Measurements from ENCODE around the gene TRIM8.
"Not testable (repeated sequence)": the region's sequence is repeated elsewhere in the genome, so short reads cannot be mapped to it uniquely, and the experiment has no call there.

The TRIM8 gene

DNA sequence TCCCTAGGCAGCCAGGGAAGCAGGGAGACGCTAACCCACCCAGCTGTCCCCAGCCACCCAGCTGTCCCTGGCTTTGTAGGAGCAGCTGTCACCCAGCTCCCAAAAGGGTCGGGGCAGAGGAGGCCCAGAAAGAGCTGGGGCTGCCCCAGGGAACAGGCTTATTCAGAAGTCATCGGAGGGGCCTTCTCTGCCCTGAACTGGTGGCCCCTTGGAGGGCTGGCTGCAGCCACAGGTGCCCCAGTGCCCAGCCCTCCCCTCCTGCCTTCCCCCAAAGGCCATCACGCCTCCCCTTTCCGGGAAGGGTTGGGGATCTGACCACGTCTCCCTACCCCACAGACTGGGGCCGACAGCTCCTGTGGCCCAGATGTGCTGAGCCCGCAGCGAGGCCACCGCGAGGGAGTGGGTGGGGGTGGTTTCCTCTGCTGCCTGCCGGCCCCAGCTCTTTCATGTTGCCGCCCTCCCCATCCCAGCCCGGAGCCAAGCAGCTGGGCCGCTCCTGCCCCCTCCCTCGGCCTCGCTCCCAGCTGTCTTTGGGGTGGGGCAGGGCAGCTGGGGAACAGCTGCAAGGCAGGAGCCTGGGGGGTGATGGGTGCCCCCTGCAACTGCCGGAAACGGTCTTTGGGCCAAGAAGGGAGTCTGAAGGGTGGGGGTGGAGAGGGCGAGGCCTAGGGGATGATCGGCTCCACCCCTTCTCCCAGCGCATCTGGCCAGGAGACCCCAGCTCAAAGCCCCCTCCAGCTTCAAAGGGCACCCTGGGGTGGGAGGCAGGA, 16.8 kb downstream of the TRIM8 start:
- no peak overlapping the region for H3K27ac ChIP-seq (ENCODE audit: low read depth, low read length)
- H3K9ac ChIP-seq (ENCODE audit: low read length), result no peak overlapping the region
- H3K4me1 ChIP-seq (ENCODE audit: control insufficient read depth, insufficient read depth, low read length), result peaks cover 16% of the 10 kb centered on the region; the same call in 1 of the 2 replicates
- peaks cover 21% of the 10 kb centered on the region for H3K36me3 ChIP-seq (ENCODE audit: control insufficient read depth, insufficient read depth, low read length)
- H3K9me3 ChIP-seq (ENCODE audit: control insufficient read depth, insufficient read depth, low read depth, low read length), result no peaks in the 10 kb centered on the region
- H3K27me3 ChIP-seq (ENCODE audit: control insufficient read depth, insufficient read depth, low read length), result no peaks in the 10 kb centered on the region
- peak overlapping the region; percentile 32; the same call in 1 of the 2 replicates for H3K4me3 ChIP-seq (ENCODE audit: low read depth, low read length)

DNA sequence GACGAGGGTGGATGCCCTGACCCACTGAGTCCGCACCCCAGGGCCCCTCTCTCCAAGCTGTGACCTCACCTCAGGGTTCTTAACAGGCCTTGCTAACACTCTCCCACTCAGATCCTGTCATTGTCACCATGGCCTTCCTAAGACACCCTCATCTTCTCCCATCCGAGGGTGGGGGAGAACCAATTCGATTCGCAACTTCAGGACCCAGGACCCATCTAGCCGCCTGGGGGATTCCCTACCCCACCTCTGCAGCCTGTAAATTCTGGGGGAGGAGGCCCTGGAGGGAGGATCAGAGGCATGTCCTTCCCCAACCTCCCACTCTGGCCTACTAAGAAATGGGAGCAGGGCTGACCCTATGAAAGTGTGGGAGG, 17.4 kb downstream of the TRIM8 start:
- Histone ChIP-seq H3K4me3 (ENCODE audit: low read depth, low read length) (no peak overlapping the region), H3K36me3 (ENCODE audit: control insufficient read depth, insufficient read depth, low read length) (peaks cover 15% of the 10 kb centered on the region), H3K9ac (ENCODE audit: low read length) (no peak overlapping the region), H3K27ac (ENCODE audit: low read depth, low read length) (no peak overlapping the region), H3K27me3 (ENCODE audit: control insufficient read depth, insufficient read depth, low read length) (no peaks in the 10 kb centered on the region), H3K4me1 (ENCODE audit: control insufficient read depth, insufficient read depth, low read length) (peaks cover 16% of the 10 kb centered on the region; the same call in 1 of the 2 replicates), H3K9me3 (ENCODE audit: control insufficient read depth, insufficient read depth, low read depth, low read length) (no peaks in the 10 kb centered on the region)

GRCh38 chr10:102665904-102666509, 21.7 kb downstream of the TRIM8 start:
- no peaks in the 10 kb centered on the region for H3K27me3 ChIP-seq (ENCODE audit: control insufficient read depth, insufficient read depth, low read length)
- no peaks in the 10 kb centered on the region for H3K9me3 ChIP-seq (ENCODE audit: control insufficient read depth, insufficient read depth, low read depth, low read length)
- H3K27ac ChIP-seq (ENCODE audit: low read depth, low read length), result no peak overlapping the region
- H3K4me3 ChIP-seq (ENCODE audit: low read depth, low read length), result no peak overlapping the region
- H3K4me1 ChIP-seq (ENCODE audit: control insufficient read depth, insufficient read depth, low read length), result peaks cover 36% of the 10 kb centered on the region
- H3K9ac ChIP-seq (ENCODE audit: low read length), result no peak overlapping the region
- no peaks in the 10 kb centered on the region for H3K36me3 ChIP-seq (ENCODE audit: control insufficient read depth, insufficient read depth, low read length)

DNA sequence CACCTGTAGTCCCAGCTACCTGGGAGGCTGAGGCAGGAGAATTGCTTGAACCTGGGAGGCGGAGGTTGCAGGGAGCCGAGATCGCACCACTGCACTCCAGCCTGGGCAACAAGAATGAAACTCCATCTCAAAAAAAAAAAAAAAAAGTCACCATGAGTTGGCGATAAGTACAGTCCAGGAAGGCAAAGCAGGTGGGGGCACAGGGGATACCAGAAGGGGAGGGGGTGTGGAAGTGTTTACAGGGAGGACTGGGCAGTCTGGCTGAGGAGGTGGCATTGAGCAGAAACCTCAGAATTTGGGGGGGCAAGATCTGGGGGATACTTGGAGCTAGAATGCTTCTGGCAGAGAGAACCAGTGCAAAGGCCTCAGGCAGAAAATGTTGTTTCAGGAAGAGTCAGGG, 23.1 kb downstream of the TRIM8 start:
- not testable (repeated sequence) for H3K27ac ChIP-seq (ENCODE audit: low read depth, low read length); H3K36me3 ChIP-seq (ENCODE audit: control insufficient read depth, insufficient read depth, low read length); H3K27me3 ChIP-seq (ENCODE audit: control insufficient read depth, insufficient read depth, low read length); H3K4me3 ChIP-seq (ENCODE audit: low read depth, low read length); H3K9me3 ChIP-seq (ENCODE audit: control insufficient read depth, insufficient read depth, low read depth, low read length); H3K9ac ChIP-seq (ENCODE audit: low read length)
- H3K4me1 ChIP-seq (ENCODE audit: control insufficient read depth, insufficient read depth, low read length), result peaks cover 32% of the 10 kb centered on the region

GRCh38 chr10:102668326-102669107, 24.2 kb downstream of the TRIM8 start:
- Histone ChIP-seq H3K36me3 (ENCODE audit: control insufficient read depth, insufficient read depth, low read length) (no peaks in the 10 kb centered on the region), H3K4me1 (ENCODE audit: control insufficient read depth, insufficient read depth, low read length) (peaks cover 36% of the 10 kb centered on the region), H3K27me3 (ENCODE audit: control insufficient read depth, insufficient read depth, low read length) (no peaks in the 10 kb centered on the region), H3K27ac (ENCODE audit: low read depth, low read length) (no peak overlapping the region), H3K9me3 (ENCODE audit: control insufficient read depth, insufficient read depth, low read depth, low read length) (no peaks in the 10 kb centered on the region), H3K4me3 (ENCODE audit: low read depth, low read length) (no peak overlapping the region), H3K9ac (ENCODE audit: low read length) (no peak overlapping the region)

- H3K27ac ChIP-seq (ENCODE audit: low read depth, low read length), result no peak overlapping the region
- no peak overlapping the region for H3K4me3 ChIP-seq (ENCODE audit: low read depth, low read length)
- no peaks in the 10 kb centered on the region for H3K27me3 ChIP-seq (ENCODE audit: control insufficient read depth, insufficient read depth, low read length)
- peaks cover 45% of the 10 kb centered on the region for H3K4me1 ChIP-seq (ENCODE audit: control insufficient read depth, insufficient read depth, low read length)
- no peak overlapping the region for H3K9ac ChIP-seq (ENCODE audit: low read length)
- H3K9me3 ChIP-seq (ENCODE audit: control insufficient read depth, insufficient read depth, low read depth, low read length), result no peaks in the 10 kb centered on the region
- H3K36me3 ChIP-seq (ENCODE audit: control insufficient read depth, insufficient read depth, low read length), result no peaks in the 10 kb centered on the region
These were observed 25.2 kb downstream of the TRIM8 start for GRCh38 chr10:102669206-102670064.

- Histone ChIP-seq H3K4me3 (ENCODE audit: low read depth, low read length) (no peak overlapping the region; the same call in 1 of the 2 replicates), H3K9ac (ENCODE audit: low read length) (peak overlapping the region; percentile 33), H3K4me1 (ENCODE audit: control insufficient read depth, insufficient read depth, low read length) (peaks cover 52% of the 10 kb centered on the region), H3K27me3 (ENCODE audit: control insufficient read depth, insufficient read depth, low read length) (no peaks in the 10 kb centered on the region), H3K9me3 (ENCODE audit: control insufficient read depth, insufficient read depth, low read depth, low read length) (no peaks in the 10 kb centered on the region), H3K36me3 (ENCODE audit: control insufficient read depth, insufficient read depth, low read length) (no peaks in the 10 kb centered on the region), H3K27ac (ENCODE audit: low read depth, low read length) (no peak overlapping the region)
These were observed 25.9 kb downstream of the TRIM8 start for GRCh38 chr10:102670065-102670670.

- Histone ChIP-seq H3K27ac (ENCODE audit: low read depth, low read length) (peak overlapping the region; percentile 46; the same call in 1 of the 2 replicates), H3K9ac (ENCODE audit: low read length) (peak overlapping the region; percentile 14), H3K9me3 (ENCODE audit: control insufficient read depth, insufficient read depth, low read depth, low read length) (no peaks in the 10 kb centered on the region), H3K4me3 (ENCODE audit: low read depth, low read length) (peak overlapping the region; percentile 20; the same call in 1 of the 2 replicates), H3K4me1 (ENCODE audit: control insufficient read depth, insufficient read depth, low read length) (peaks cover 60% of the 10 kb centered on the region), H3K36me3 (ENCODE audit: control insufficient read depth, insufficient read depth, low read length) (no peaks in the 10 kb centered on the region), H3K27me3 (ENCODE audit: control insufficient read depth, insufficient read depth, low read length) (no peaks in the 10 kb centered on the region)
These were observed 26.7 kb downstream of the TRIM8 start for GRCh38 chr10:102670871-102671434.

- no peaks in the 10 kb centered on the region for H3K9me3 ChIP-seq (ENCODE audit: control insufficient read depth, insufficient read depth, low read depth, low read length)
- H3K4me3 ChIP-seq (ENCODE audit: low read depth, low read length), result no peak overlapping the region
- H3K27ac ChIP-seq (ENCODE audit: low read depth, low read length), result no peak overlapping the region
- peaks cover 75% of the 10 kb centered on the region for H3K4me1 ChIP-seq (ENCODE audit: control insufficient read depth, insufficient read depth, low read length)
- H3K9ac ChIP-seq (ENCODE audit: low read length), result no peak overlapping the region
- no peaks in the 10 kb centered on the region for H3K36me3 ChIP-seq (ENCODE audit: control insufficient read depth, insufficient read depth, low read length)
- H3K27me3 ChIP-seq (ENCODE audit: control insufficient read depth, insufficient read depth, low read length), result no peaks in the 10 kb centered on the region
These were observed 29.0 kb downstream of the TRIM8 start for GRCh38 chr10:102673236-102673818.
